Activated naive CD8-positive, alpha-beta T cell (primary cell): Measurements from ENCODE around the gene GDF7.

Experiments
- H3K27ac Mint-ChIP-seq: one replicate; pipeline ENCODE4 v1.8.0; 2021; ENCODE audit warnings: mixed read lengths
- H3K27me3 Mint-ChIP-seq: one replicate; pipeline ENCODE4 v1.8.0; 2021; ENCODE audit warnings: mixed read lengths
- H3K36me3 Mint-ChIP-seq: one replicate; pipeline ENCODE4 v1.8.0; 2021; ENCODE audit warnings: mixed read lengths
- H3K4me1 Mint-ChIP-seq: one replicate; pipeline ENCODE4 v1.8.0; 2021; ENCODE audit warnings: low read depth, mixed read lengths
- H3K4me3 Mint-ChIP-seq: one replicate; pipeline ENCODE4 v1.8.0; 2021; ENCODE audit warnings: mild to moderate bottlenecking, mixed read lengths
- H3K9me3 Mint-ChIP-seq: one replicate; pipeline ENCODE4 v1.8.0; 2021; ENCODE audit warnings: low read depth, mixed read lengths

GDF7 gene

DNA sequence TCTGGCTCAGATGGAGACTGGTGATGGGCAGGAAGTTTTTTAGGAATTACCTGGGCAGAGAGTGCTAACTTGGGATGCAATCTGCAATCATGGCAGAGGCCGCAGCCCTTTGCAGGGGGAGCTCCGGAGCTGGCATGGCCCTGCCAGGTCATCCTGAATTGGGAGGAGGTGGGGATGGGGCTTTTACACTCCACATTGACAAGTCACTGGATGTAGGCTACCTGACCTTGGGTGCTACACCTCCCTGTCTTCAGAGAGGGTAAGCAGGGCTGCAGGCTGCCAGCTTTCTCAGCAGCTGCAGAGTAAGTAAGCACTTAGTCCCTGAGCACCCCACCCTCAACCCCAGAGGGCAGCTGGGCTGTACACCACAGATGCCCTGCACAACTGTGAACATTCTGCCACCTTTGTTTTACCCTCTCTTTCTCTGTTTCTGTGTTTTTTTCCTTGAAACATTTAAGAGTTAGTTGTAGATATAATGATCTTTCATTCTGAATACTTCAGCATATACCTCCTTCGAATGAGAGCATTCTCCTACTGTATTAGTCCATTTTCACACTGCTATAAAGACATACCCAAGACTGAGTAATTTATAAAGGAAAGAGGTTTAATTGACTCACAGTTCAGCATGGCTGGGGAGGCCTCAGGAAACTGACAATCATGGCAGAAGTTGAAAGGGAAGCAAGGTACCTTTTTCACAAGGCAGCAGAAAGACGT is 9.3 kb upstream of the GDF7 start:
- Mint-ChIP-seq H3K4me1 (no peaks in the 10 kb centered on the region), H3K27ac (no peak overlapping the region), H3K9me3 (no peaks in the 10 kb centered on the region), H3K27me3 (peaks cover 20% of the 10 kb centered on the region), H3K36me3 (no peaks in the 10 kb centered on the region), H3K4me3 (no peak overlapping the region)

- Mint-ChIP-seq H3K27ac (no peak overlapping the region), H3K4me1 (peaks cover 6% of the 10 kb centered on the region), H3K4me3 (no peak overlapping the region), H3K36me3 (no peaks in the 10 kb centered on the region), H3K27me3 (peaks cover 36% of the 10 kb centered on the region), H3K9me3 (no peaks in the 10 kb centered on the region)
Observed at GRCh38 chr2:20660506-20661420, 6.2 kb upstream of the GDF7 start.

GRCh38 chr2:20661421-20662307 is 5.3 kb upstream of the GDF7 start:
- Mint-ChIP-seq H3K27me3 (peaks cover 38% of the 10 kb centered on the region), H3K36me3 (no peaks in the 10 kb centered on the region), H3K4me1 (peaks cover 8% of the 10 kb centered on the region), H3K9me3 (no peaks in the 10 kb centered on the region), H3K27ac (no peak overlapping the region), H3K4me3 (no peak overlapping the region)

DNA sequence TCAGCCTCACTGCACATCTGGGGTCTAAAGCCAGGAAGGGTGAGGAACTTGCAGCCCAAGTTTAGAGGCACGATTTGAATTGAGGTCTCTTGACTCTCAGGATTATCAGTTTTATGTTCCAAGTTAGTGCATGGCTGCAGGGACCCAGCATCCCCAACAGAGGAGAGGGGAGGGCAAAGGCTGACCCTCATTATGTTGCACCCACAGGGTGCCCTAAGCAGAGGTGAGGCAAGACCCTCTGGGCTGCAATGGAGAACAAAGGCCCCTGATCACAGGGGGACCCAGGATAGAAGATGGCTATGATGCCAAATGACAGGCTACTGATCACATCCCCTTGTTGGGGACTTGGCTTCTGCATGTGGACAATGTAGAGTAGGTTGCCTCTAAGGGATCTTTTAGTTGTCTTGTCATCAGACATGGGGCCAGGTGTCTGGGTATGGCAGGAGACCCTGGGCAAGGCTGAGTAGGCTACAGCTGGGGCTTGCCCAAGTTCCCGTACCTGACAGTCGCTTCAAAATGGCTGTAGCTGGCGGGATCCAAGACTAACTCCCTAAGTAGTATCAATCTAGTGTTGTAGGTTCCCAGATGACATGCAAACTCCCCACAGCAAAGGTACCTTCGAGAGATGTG is 4.5 kb upstream of the GDF7 start:
- Mint-ChIP-seq H3K36me3 (no peaks in the 10 kb centered on the region), H3K27ac (no peak overlapping the region), H3K4me1 (peaks cover 8% of the 10 kb centered on the region), H3K9me3 (no peaks in the 10 kb centered on the region), H3K27me3 (peaks cover 38% of the 10 kb centered on the region), H3K4me3 (no peak overlapping the region)

GRCh38 chr2:20663196-20664070 is 3.5 kb upstream of the GDF7 start:
- no peaks in the 10 kb centered on the region for H3K9me3 Mint-ChIP-seq
- peaks cover 41% of the 10 kb centered on the region for H3K27me3 Mint-ChIP-seq
- H3K36me3 Mint-ChIP-seq = no peaks in the 10 kb centered on the region
- no peak overlapping the region for H3K4me3 Mint-ChIP-seq
- H3K27ac Mint-ChIP-seq = no peak overlapping the region
- peaks cover 13% of the 10 kb centered on the region for H3K4me1 Mint-ChIP-seq

DNA sequence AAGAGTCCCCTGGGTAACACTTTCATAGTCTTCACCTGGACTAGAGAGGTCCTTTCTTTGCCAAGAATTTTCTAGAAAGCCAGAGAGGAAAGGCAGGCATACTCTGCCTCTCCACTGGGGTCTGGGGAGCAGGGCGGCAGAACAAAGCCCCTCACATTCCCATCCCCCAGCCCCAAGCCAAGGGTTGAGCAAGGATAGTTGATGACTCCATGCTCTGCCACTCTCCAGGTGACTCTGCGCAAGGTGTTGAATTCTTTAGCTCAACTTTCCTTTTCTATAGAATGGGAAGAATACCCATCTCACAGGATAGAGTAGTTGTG is 2.9 kb upstream of the GDF7 start:
- no peaks in the 10 kb centered on the region for H3K36me3 Mint-ChIP-seq
- no peaks in the 10 kb centered on the region for H3K9me3 Mint-ChIP-seq
- no peak overlapping the region for H3K4me3 Mint-ChIP-seq
- H3K4me1 Mint-ChIP-seq = peaks cover 13% of the 10 kb centered on the region
- H3K27ac Mint-ChIP-seq = no peak overlapping the region
- H3K27me3 Mint-ChIP-seq = peaks cover 38% of the 10 kb centered on the region

- Mint-ChIP-seq H3K4me3 (peak overlapping the region; percentile 48), H3K27me3 (peaks cover 35% of the 10 kb centered on the region), H3K36me3 (no peaks in the 10 kb centered on the region), H3K4me1 (peaks cover 13% of the 10 kb centered on the region), H3K27ac (no peak overlapping the region), H3K9me3 (no peaks in the 10 kb centered on the region)
Observed at GRCh38 chr2:20664431-20665242, 2.3 kb upstream of the GDF7 start.

GRCh38 chr2:20665243-20666004 is 1.5 kb upstream of the GDF7 start:
- Mint-ChIP-seq H3K9me3 (no peaks in the 10 kb centered on the region), H3K36me3 (no peaks in the 10 kb centered on the region), H3K27me3 (peaks cover 35% of the 10 kb centered on the region), H3K4me3 (peak overlapping the region; percentile 83), H3K27ac (no peak overlapping the region), H3K4me1 (peaks cover 13% of the 10 kb centered on the region)

DNA sequence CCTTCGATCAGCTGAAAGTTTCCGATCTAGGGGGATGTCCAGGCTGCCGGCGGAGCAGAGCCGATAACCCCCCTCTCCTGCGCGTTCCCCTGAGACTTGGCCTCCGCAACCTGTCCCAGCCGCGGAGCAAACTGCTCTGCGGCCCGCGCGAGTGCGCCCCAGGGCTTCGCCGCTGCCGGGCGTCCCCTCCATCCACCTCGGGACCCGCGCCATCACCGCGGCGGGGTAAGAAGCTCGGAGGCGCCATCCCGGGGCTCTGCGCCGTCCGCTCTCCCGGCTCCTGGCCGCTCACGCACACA is 990 bp upstream of the GDF7 start:
- Mint-ChIP-seq H3K4me3 (peak overlapping the region; percentile 83), H3K27ac (no peak overlapping the region)

DNA sequence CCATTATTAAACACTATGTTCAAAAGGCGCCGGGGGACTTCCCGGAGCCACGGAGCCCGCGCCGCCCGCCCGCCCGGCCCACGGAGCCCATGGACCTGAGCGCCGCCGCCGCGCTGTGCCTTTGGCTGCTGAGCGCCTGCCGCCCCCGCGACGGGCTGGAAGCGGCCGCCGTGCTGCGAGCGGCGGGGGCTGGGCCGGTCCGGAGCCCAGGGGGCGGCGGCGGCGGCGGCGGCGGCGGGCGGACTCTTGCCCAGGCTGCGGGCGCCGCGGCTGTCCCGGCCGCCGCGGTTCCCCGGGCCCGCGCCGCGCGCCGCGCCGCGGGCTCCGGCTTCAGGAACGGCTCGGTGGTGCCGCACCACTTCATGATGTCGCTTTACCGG is 197 bp downstream of the GDF7 start:
- Mint-ChIP-seq H3K4me3 (no peak overlapping the region), H3K36me3 (no peaks in the 10 kb centered on the region), H3K27me3 (peaks cover 32% of the 10 kb centered on the region), H3K27ac (no peak overlapping the region), H3K4me1 (peaks cover 13% of the 10 kb centered on the region), H3K9me3 (no peaks in the 10 kb centered on the region)

More for the DNA sequence above, 990 bp upstream of the GDF7 start:
- Mint-ChIP-seq H3K27me3 (peaks cover 30% of the 10 kb centered on the region), H3K4me1 (peaks cover 13% of the 10 kb centered on the region), H3K9me3 (no peaks in the 10 kb centered on the region), H3K36me3 (no peaks in the 10 kb centered on the region)

- peaks cover 29% of the 10 kb centered on the region for H3K27me3 Mint-ChIP-seq
- H3K4me3 Mint-ChIP-seq = peak overlapping the region; percentile 74
- no peaks in the 10 kb centered on the region for H3K36me3 Mint-ChIP-seq
- peaks cover 13% of the 10 kb centered on the region for H3K4me1 Mint-ChIP-seq
- no peaks in the 10 kb centered on the region for H3K9me3 Mint-ChIP-seq
- no peak overlapping the region for H3K27ac Mint-ChIP-seq
Observed at GRCh38 chr2:20667531-20668401, 822 bp downstream of the GDF7 start.

- no peak overlapping the region for H3K27ac Mint-ChIP-seq
- H3K9me3 Mint-ChIP-seq = no peaks in the 10 kb centered on the region
- peak overlapping the region; percentile 74 for H3K4me3 Mint-ChIP-seq
- peaks cover 13% of the 10 kb centered on the region for H3K4me1 Mint-ChIP-seq
- H3K27me3 Mint-ChIP-seq = peaks cover 28% of the 10 kb centered on the region
- H3K36me3 Mint-ChIP-seq = no peaks in the 10 kb centered on the region
Observed at GRCh38 chr2:20668451-20668850, 1.5 kb downstream of the GDF7 start.
